Subcutaneous abdominal adipose tissue (tissue), 5 donors: ENCODE measurements around the gene PIGN.
"Not testable (repeated sequence)": the region's sequence is repeated elsewhere in the genome, so short reads cannot be mapped to it uniquely, and the experiment has no call there.

Experiments
- H3K27ac ChIP-seq: one replicate; pipeline ENCODE4 v1.7.0; 2013; ENCODE audit warnings: low read depth, mild to moderate bottlenecking, inconsistent platforms, low read length, moderate library complexity
- H3K27me3 ChIP-seq, 5 donors: one replicate each; pipeline ENCODE4 v1.7.0; 2013; ENCODE audit warnings: low read length in 5 of 5, inconsistent platforms in 1 of 5; ENCODE audit not compliant: control insufficient read depth in 5 of 5, insufficient read depth in 4 of 5
- H3K36me3 ChIP-seq, 5 donors: one replicate each; pipeline ENCODE4 v1.7.0; 2013; ENCODE audit warnings: low read length in 5 of 5; ENCODE audit not compliant: control insufficient read depth in 5 of 5, insufficient read depth in 5 of 5
- H3K4me1 ChIP-seq, 5 donors: one replicate each; pipeline ENCODE4 v1.7.0; 2013; ENCODE audit warnings: low read length in 5 of 5, mild to moderate bottlenecking in 3 of 5, moderate library complexity in 1 of 5; ENCODE audit not compliant: control insufficient read depth in 5 of 5, insufficient read depth in 5 of 5
- H3K4me3 ChIP-seq, 5 donors: one replicate each; pipeline ENCODE4 v1.7.0; 2013; ENCODE audit warnings: low read length in 5 of 5, low read depth in 1 of 5
- H3K9ac ChIP-seq, 5 donors: one replicate each; pipeline ENCODE4 v1.7.0; 2013; ENCODE audit warnings: low read length in 5 of 5, mild to moderate bottlenecking in 4 of 5, moderate library complexity in 3 of 5
- H3K9me3 ChIP-seq, 5 donors: one replicate each; pipeline ENCODE4 v1.7.0; 2013; ENCODE audit warnings: low read length in 5 of 5; ENCODE audit not compliant: control insufficient read depth in 5 of 5
- donor health status: healthy.
- donor health status: healthy.
- donor health status: healthy.
- donor health status: healthy.
- donor health status: healthy.

Gene PIGN

GRCh38 chr18:62054929-62055498 is 131.8 kb downstream of the PIGN start:
- Histone ChIP-seq H3K4me1 (no peaks in the 10 kb centered on the region), H3K4me3 (no peak overlapping the region), H3K27ac (no peak overlapping the region), H3K9ac (no peak overlapping the region), H3K27me3 (no peaks in the 10 kb centered on the region), H3K36me3 (peaks cover 0 to 4% (median 0%) of the 10 kb centered on the region in 5 donors), H3K9me3 (peaks cover 0 to 3% (median 0%) of the 10 kb centered on the region in 5 donors)

- Histone ChIP-seq H3K27me3 (no peaks in the 10 kb centered on the region), H3K9me3 (peaks cover 0 to 8% (median 7%) of the 10 kb centered on the region in 5 donors), H3K36me3 (peaks cover 0 to 9% (median 6%) of the 10 kb centered on the region in 5 donors), H3K4me3 (no peak overlapping the region), H3K27ac (no peak overlapping the region), H3K4me1 (no peaks in the 10 kb centered on the region), H3K9ac (no peak overlapping the region)
Measured at GRCh38 chr18:62048279-62048678, 138.6 kb downstream of the PIGN start.

DNA sequence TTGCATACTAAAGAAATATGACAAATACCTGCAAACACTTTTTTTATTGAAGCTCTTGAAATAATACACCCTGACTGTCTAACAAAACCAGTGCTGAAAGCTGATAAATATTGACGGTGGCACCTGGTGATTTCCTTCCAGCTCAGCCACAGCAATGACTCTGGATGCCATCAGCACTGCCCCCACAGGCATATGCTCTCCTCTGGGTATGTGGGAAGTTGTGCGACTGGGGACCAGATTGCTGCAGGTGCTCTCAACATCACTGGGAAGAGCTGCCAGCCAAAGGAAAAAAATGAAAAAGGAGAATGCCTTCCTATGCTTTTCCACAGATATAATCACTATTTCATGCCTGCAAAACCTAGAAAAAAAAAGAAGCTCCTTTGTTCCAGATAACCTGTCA is 141.5 kb downstream of the PIGN start:
- no peaks in the 10 kb centered on the region for H3K4me1 ChIP-seq
- no peak overlapping the region for H3K27ac ChIP-seq
- peaks cover 0 to 9% (median 6%) of the 10 kb centered on the region in 5 donors for H3K36me3 ChIP-seq
- peaks cover 0 to 8% (median 7%) of the 10 kb centered on the region in 5 donors for H3K9me3 ChIP-seq
- no peak overlapping the region for H3K4me3 ChIP-seq
- no peaks in the 10 kb centered on the region for H3K27me3 ChIP-seq
- no peak overlapping the region for H3K9ac ChIP-seq

DNA sequence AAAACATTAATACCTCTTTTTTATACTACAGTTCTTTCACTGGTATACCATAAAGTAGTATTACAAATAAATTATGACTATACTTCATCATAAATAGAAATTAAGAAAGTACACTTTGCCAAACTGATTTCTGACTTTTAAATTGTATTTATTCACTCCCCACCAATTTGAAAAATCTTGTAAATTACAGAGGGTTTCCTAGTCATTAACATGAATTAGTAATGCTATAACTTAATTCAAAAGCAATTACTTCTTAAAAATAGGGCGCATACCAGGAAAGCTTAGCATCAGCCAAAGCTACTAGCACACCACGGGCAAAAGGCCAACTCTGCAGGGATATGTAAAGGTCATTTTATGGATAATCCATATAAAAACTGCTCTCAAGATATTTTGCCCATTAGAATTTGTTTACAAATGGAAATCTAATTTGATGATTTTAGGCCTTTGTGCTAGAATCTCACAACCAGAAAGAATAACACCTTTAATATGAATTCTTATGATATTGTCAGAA is 142.3 kb downstream of the PIGN start:
- H3K4me3 ChIP-seq, result no peak overlapping the region
- H3K36me3 ChIP-seq, result peaks cover 0 to 9% (median 6%) of the 10 kb centered on the region in 5 donors
- H3K9me3 ChIP-seq, result peaks cover 0 to 8% (median 7%) of the 10 kb centered on the region in 5 donors
- H3K9ac ChIP-seq, result no peak overlapping the region
- H3K27me3 ChIP-seq, result no peaks in the 10 kb centered on the region
- no peak overlapping the region for H3K27ac ChIP-seq
- no peaks in the 10 kb centered on the region for H3K4me1 ChIP-seq

GRCh38 chr18:62037989-62038778 is 148.7 kb downstream of the PIGN start:
- H3K9ac ChIP-seq, result no peak overlapping the region
- no peaks in the 10 kb centered on the region for H3K9me3 ChIP-seq
- peaks cover 0 to 12% (median 9%) of the 10 kb centered on the region in 5 donors for H3K4me1 ChIP-seq
- H3K36me3 ChIP-seq, result no peaks in the 10 kb centered on the region
- no peak overlapping the region for H3K27ac ChIP-seq
- no peaks in the 10 kb centered on the region for H3K27me3 ChIP-seq
- no peak overlapping the region for H3K4me3 ChIP-seq

- no peaks in the 10 kb centered on the region for H3K36me3 ChIP-seq
- H3K4me1 ChIP-seq, result peaks cover 0 to 12% (median 9%) of the 10 kb centered on the region in 5 donors
- no peaks in the 10 kb centered on the region for H3K27me3 ChIP-seq
- no peak overlapping the region for H3K4me3 ChIP-seq
- H3K27ac ChIP-seq, result no peak overlapping the region
- no peak overlapping the region for H3K9ac ChIP-seq
- H3K9me3 ChIP-seq, result no peaks in the 10 kb centered on the region
Measured at GRCh38 chr18:62037012-62037742, 149.7 kb downstream of the PIGN start.

- not testable (repeated sequence) for H3K27ac ChIP-seq, H3K36me3 ChIP-seq, H3K27me3 ChIP-seq, H3K9me3 ChIP-seq, H3K4me3 ChIP-seq, H3K9ac ChIP-seq
- H3K4me1 ChIP-seq, result peaks cover 0 to 12% (median 9%) of the 10 kb centered on the region in 5 donors
Measured at GRCh38 chr18:62034286-62034685, 152.6 kb downstream of the PIGN start.

DNA sequence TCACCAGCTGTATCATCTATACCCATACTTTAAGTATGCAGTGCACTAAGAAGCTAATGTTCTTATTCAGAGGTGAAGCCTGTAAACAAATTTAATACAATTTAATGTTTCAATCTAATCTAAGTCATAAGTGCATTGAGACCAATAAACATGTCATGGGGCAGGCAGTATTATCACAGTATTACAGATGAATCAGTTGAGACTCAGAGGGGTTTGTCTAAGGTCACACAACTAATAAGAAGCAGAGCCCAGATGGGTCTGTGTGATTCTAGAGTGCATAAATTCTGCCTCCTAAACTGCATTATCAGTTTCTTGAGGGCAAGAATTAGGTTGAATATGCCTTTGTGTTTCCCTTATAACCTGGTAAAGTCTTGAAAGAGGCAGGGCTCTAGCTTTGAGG is 153.1 kb downstream of the PIGN start:
- Histone ChIP-seq H3K4me3 (no peak overlapping the region), H3K4me1 (peaks cover 0 to 12% (median 9%) of the 10 kb centered on the region in 5 donors)

DNA sequence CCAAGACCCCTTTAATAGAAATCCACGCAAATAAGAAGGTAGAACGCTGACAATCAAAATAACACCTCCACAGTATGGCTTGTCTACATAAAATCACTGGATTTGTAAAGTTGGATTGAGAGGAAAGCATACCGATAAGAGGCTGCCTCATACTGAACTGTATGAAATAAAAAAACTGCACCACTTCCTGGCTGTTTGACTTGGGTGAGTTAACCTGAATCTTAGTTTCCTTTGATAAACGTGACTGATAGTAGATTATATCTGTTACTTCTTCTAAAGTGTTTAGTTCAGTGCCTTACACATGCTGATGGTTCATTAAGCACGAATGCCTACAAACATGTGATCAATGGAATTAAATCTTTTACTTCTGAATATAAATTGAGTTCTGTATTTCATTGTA is 153.6 kb downstream of the PIGN start:
- Histone ChIP-seq H3K27ac (no peak overlapping the region), H3K27me3 (no peaks in the 10 kb centered on the region), H3K9me3 (no peaks in the 10 kb centered on the region)

More for the DNA sequence above, 153.1 kb downstream of the PIGN start:
- no peaks in the 10 kb centered on the region for H3K36me3 ChIP-seq
- no peaks in the 10 kb centered on the region for H3K9me3 ChIP-seq
- no peak overlapping the region for H3K9ac ChIP-seq
- no peak overlapping the region for H3K27ac ChIP-seq
- no peaks in the 10 kb centered on the region for H3K27me3 ChIP-seq

More for the DNA sequence above, 153.6 kb downstream of the PIGN start:
- Histone ChIP-seq H3K36me3 (no peaks in the 10 kb centered on the region), H3K4me1 (peaks cover 0 to 10% (median 9%) of the 10 kb centered on the region in 5 donors), H3K9ac (no peak overlapping the region), H3K4me3 (no peak overlapping the region)
